ENCODE results near the gene RAB26. TPM values are rescaled to one million over a fixed set of nuclear protein-coding genes. Genes with fewer than 3 reads are reported as not detected.
"Not testable (repeated sequence)": the region's sequence is repeated elsewhere in the genome, so short reads cannot be mapped to it uniquely, and the experiment has no call there.

RAB26 gene
- polyA plus RNA-seq, 1 donor, result 19.1 TPM

- Histone ChIP-seq H3K27me3 (ENCODE audit: control insufficient read depth, insufficient read depth, low read length) (peaks cover 64% of the 10 kb centered on the region), H3K4me3 (ENCODE audit: low read length) (no peak overlapping the region), H3K36me3 (ENCODE audit: control insufficient read depth, insufficient read depth, low read length) (no peaks in the 10 kb centered on the region), H3K9me3 (ENCODE audit: control insufficient read depth, low read depth, low read length) (peaks cover 6% of the 10 kb centered on the region), H3K4me1 (ENCODE audit: control insufficient read depth, insufficient read depth, low read length) (peaks cover 13% of the 10 kb centered on the region), H3K27ac (ENCODE audit: low read length) (no peak overlapping the region)
- DNase-seq, result no peak
- no CpG with 5 or more reads among the region's 32 CpGs for WGBS (ENCODE audit: insufficient coverage, low lambda C conversion rate)
These were observed 48.6 kb downstream of the RAB26 start for GRCh38 chr16:2196981-2197511.

GRCh38 chr16:2197765-2198164, 49.3 kb downstream of the RAB26 start:
- no peaks in the 10 kb centered on the region for H3K36me3 ChIP-seq (ENCODE audit: control insufficient read depth, insufficient read depth, low read length)
- peaks cover 6% of the 10 kb centered on the region for H3K9me3 ChIP-seq (ENCODE audit: control insufficient read depth, low read depth, low read length)
- H3K27me3 ChIP-seq (ENCODE audit: control insufficient read depth, insufficient read depth, low read length), result peaks cover 64% of the 10 kb centered on the region
- H3K4me1 ChIP-seq (ENCODE audit: control insufficient read depth, insufficient read depth, low read length), result peaks cover 13% of the 10 kb centered on the region
- no CpG with 5 or more reads among the region's 6 CpGs for WGBS (ENCODE audit: insufficient coverage, low lambda C conversion rate)
- no peak overlapping the region for H3K4me3 ChIP-seq (ENCODE audit: low read length)
- DNase-seq, result no peak
- no peak overlapping the region for H3K27ac ChIP-seq (ENCODE audit: low read length)

GRCh38 chr16:2198283-2198682, 49.9 kb downstream of the RAB26 start:
- H3K4me3 ChIP-seq (ENCODE audit: low read length), result no peak overlapping the region
- peaks cover 7% of the 10 kb centered on the region for H3K9me3 ChIP-seq (ENCODE audit: control insufficient read depth, low read depth, low read length)
- H3K36me3 ChIP-seq (ENCODE audit: control insufficient read depth, insufficient read depth, low read length), result no peaks in the 10 kb centered on the region
- H3K27me3 ChIP-seq (ENCODE audit: control insufficient read depth, insufficient read depth, low read length), result peaks cover 64% of the 10 kb centered on the region
- H3K27ac ChIP-seq (ENCODE audit: low read length), result no peak overlapping the region
- DNase-seq, result no peak
- 100% methylated on average over 1 of the region's 4 CpGs for WGBS (ENCODE audit: insufficient coverage, low lambda C conversion rate)
- H3K4me1 ChIP-seq (ENCODE audit: control insufficient read depth, insufficient read depth, low read length), result peaks cover 13% of the 10 kb centered on the region

GRCh38 chr16:2199095-2199494, 50.7 kb downstream of the RAB26 start:
- peaks cover 57% of the 10 kb centered on the region for H3K27me3 ChIP-seq (ENCODE audit: control insufficient read depth, insufficient read depth, low read length)
- no CpG with 5 or more reads among the region's 5 CpGs for WGBS (ENCODE audit: insufficient coverage, low lambda C conversion rate)

GRCh38 chr16:2199621-2200139, 51.3 kb downstream of the RAB26 start:
- Histone ChIP-seq H3K27me3 (ENCODE audit: control insufficient read depth, insufficient read depth, low read length) (peaks cover 52% of the 10 kb centered on the region), H3K9me3 (ENCODE audit: control insufficient read depth, low read depth, low read length) (peaks cover 9% of the 10 kb centered on the region), H3K36me3 (ENCODE audit: control insufficient read depth, insufficient read depth, low read length) (no peaks in the 10 kb centered on the region), H3K27ac (ENCODE audit: low read length) (no peak overlapping the region), H3K4me3 (ENCODE audit: low read length) (no peak overlapping the region), H3K4me1 (ENCODE audit: control insufficient read depth, insufficient read depth, low read length) (peaks cover 13% of the 10 kb centered on the region)
- WGBS (ENCODE audit: insufficient coverage, low lambda C conversion rate), result no CpG with 5 or more reads among the region's 14 CpGs
- DNase-seq, result no peak

More at GRCh38 chr16:2199095-2199494, 50.7 kb downstream of the RAB26 start:
- H3K27ac ChIP-seq (ENCODE audit: low read length), result no peak overlapping the region
- H3K4me1 ChIP-seq (ENCODE audit: control insufficient read depth, insufficient read depth, low read length), result peaks cover 13% of the 10 kb centered on the region
- H3K36me3 ChIP-seq (ENCODE audit: control insufficient read depth, insufficient read depth, low read length), result no peaks in the 10 kb centered on the region
- DNase-seq, result no peak
- no peak overlapping the region for H3K4me3 ChIP-seq (ENCODE audit: low read length)
- peaks cover 9% of the 10 kb centered on the region for H3K9me3 ChIP-seq (ENCODE audit: control insufficient read depth, low read depth, low read length)

GRCh38 chr16:2200313-2200712, 51.9 kb downstream of the RAB26 start:
- WGBS (ENCODE audit: insufficient coverage, low lambda C conversion rate), result no CpG with 5 or more reads among the region's 6 CpGs
- no peaks in the 10 kb centered on the region for H3K36me3 ChIP-seq (ENCODE audit: control insufficient read depth, insufficient read depth, low read length)
- no peak for DNase-seq

GRCh38 chr16:2203119-2203688, 54.8 kb downstream of the RAB26 start:
- Histone ChIP-seq H3K4me1 (ENCODE audit: control insufficient read depth, insufficient read depth, low read length) (peaks cover 11% of the 10 kb centered on the region), H3K27me3 (ENCODE audit: control insufficient read depth, insufficient read depth, low read length) (peaks cover 25% of the 10 kb centered on the region), H3K36me3 (ENCODE audit: control insufficient read depth, insufficient read depth, low read length) (peaks cover 16% of the 10 kb centered on the region)
- WGBS (ENCODE audit: insufficient coverage, low lambda C conversion rate), result 93% methylated on average over 2 of the region's 8 CpGs
- not testable (repeated sequence) for DNase-seq; H3K9me3 ChIP-seq (ENCODE audit: control insufficient read depth, low read depth, low read length); H3K27ac ChIP-seq (ENCODE audit: low read length); H3K4me3 ChIP-seq (ENCODE audit: low read length)

More at GRCh38 chr16:2200313-2200712, 51.9 kb downstream of the RAB26 start:
- Histone ChIP-seq H3K27ac (ENCODE audit: low read length) (no peak overlapping the region), H3K4me1 (ENCODE audit: control insufficient read depth, insufficient read depth, low read length) (peaks cover 9% of the 10 kb centered on the region), H3K4me3 (ENCODE audit: low read length) (no peak overlapping the region), H3K9me3 (ENCODE audit: control insufficient read depth, low read depth, low read length) (peaks cover 9% of the 10 kb centered on the region), H3K27me3 (ENCODE audit: control insufficient read depth, insufficient read depth, low read length) (peaks cover 45% of the 10 kb centered on the region)

Other genes with a start within 250 kb of the RAB26 start
- 0.04 TPM for gene HS3ST6, start 230.2 kb upstream of the RAB26 start, polyA plus RNA-seq
- 38.8 TPM for gene MSRB1, start 205.4 kb upstream of the RAB26 start, polyA plus RNA-seq
- 0.22 TPM for gene RPL3L, start 193.9 kb upstream of the RAB26 start, polyA plus RNA-seq
- 128 TPM for gene NDUFB10, start 189.1 kb upstream of the RAB26 start, polyA plus RNA-seq
- gene RPS2, start 183.8 kb upstream of the RAB26 start, polyA plus RNA-seq, result 3,022 TPM
- 0.09 TPM for gene RNF151, start 181.8 kb upstream of the RAB26 start, polyA plus RNA-seq
- gene TBL3, start 176.6 kb upstream of the RAB26 start, polyA plus RNA-seq, result 32.9 TPM
- gene NOXO1, start 167.2 kb upstream of the RAB26 start, polyA plus RNA-seq, result 2.8 TPM
- 48.5 TPM for gene GFER, start 164.4 kb upstream of the RAB26 start, polyA plus RNA-seq
- gene SYNGR3, start 158.7 kb upstream of the RAB26 start, polyA plus RNA-seq, result 4.2 TPM
- gene ZNF598, start 138.8 kb upstream of the RAB26 start, polyA plus RNA-seq, result 28.9 TPM
- gene NPW, start 128.8 kb upstream of the RAB26 start, polyA plus RNA-seq, result 4.4 TPM
- 32.3 TPM for gene NHERF2, start 121.7 kb upstream of the RAB26 start, polyA plus RNA-seq
- gene NTHL1, start 100.8 kb upstream of the RAB26 start, polyA plus RNA-seq, result 15.6 TPM
- gene TSC2, start 100.6 kb upstream of the RAB26 start, polyA plus RNA-seq, result 85.9 TPM
- gene PKD1, start 12.7 kb upstream of the RAB26 start, polyA plus RNA-seq, result 58.4 TPM
- 63.3 TPM for gene TRAF7, start 7.2 kb downstream of the RAB26 start, polyA plus RNA-seq
- gene CASKIN1, start 48.0 kb downstream of the RAB26 start, polyA plus RNA-seq, result 0.96 TPM
- 40.0 TPM for gene MLST8, start 56.8 kb downstream of the RAB26 start, polyA plus RNA-seq
- 10.5 TPM for gene BRICD5, start 62.2 kb downstream of the RAB26 start, polyA plus RNA-seq
- 11.7 TPM for gene PGP, start 66.2 kb downstream of the RAB26 start, polyA plus RNA-seq
- 18.4 TPM for gene E4F1, start 75.0 kb downstream of the RAB26 start, polyA plus RNA-seq
- 0.91 TPM for gene DNASE1L2, start 87.8 kb downstream of the RAB26 start, polyA plus RNA-seq
- 81.6 TPM for gene ECI1, start 103.0 kb downstream of the RAB26 start, polyA plus RNA-seq
- gene RNPS1, start 119.5 kb downstream of the RAB26 start, polyA plus RNA-seq, result 172 TPM
- gene ABCA3, start 192.1 kb downstream of the RAB26 start, polyA plus RNA-seq, result 4.7 TPM

Data from large intestine (tissue), 3 donors.